OCI-LY1 (cell line): ENCODE measurements around the gene FIBP.

Experiments used
- H2AFZ ChIP-seq: fragments of 200-600 bp; sonication (generic), shearing (Covaris generic); 2 replicates; pipeline ENCODE4 v1.6.0; 2014; ENCODE audit warnings: antibody characterized with exemption, mild to moderate bottlenecking, low read length
- H3F3A ChIP-seq: fragments of 200-600 bp; sonication (generic), shearing (Covaris generic); 2 replicates; pipeline ENCODE4 v1.6.0; 2014; ENCODE audit warnings: mild to moderate bottlenecking, antibody characterized with exemption, low read length, moderate library complexity; ENCODE audit not compliant: insufficient read depth
- H3K27ac ChIP-seq: fragments of 200-600 bp; sonication (generic); 2 replicates; pipeline ENCODE4 v1.5.1; 2014; ENCODE audit warnings: low read length, mixed run types, mild to moderate bottlenecking, low read depth; ENCODE audit not compliant: poor library complexity, severe bottlenecking
- H3K27me3 ChIP-seq: fragments of 200-600 bp; sonication (generic); 2 replicates; pipeline ENCODE4 v1.6.0; 2014; ENCODE audit warnings: antibody characterized with exemption, mild to moderate bottlenecking, low read length, moderate library complexity; ENCODE audit not compliant: insufficient read depth
- H3K36me3 ChIP-seq: fragments of 200-600 bp; sonication (generic); 2 replicates; pipeline ENCODE4 v1.6.1; 2014; ENCODE audit warnings: mild to moderate bottlenecking, antibody characterized with exemption, low read length, moderate library complexity, mixed read lengths; ENCODE audit not compliant: insufficient read depth
- H3K4me1 ChIP-seq: fragments of 200-600 bp; sonication (generic); 2 replicates; pipeline ENCODE4 v1.5.1; 2014; ENCODE audit warnings: mild to moderate bottlenecking, low read length, moderate library complexity; ENCODE audit not compliant: insufficient read depth, severe bottlenecking
- H3K4me2 ChIP-seq: fragments of 200-600 bp; sonication (generic), shearing (Covaris generic); 2 replicates; pipeline ENCODE4 v1.6.1; 2014; ENCODE audit warnings: low read length
- H3K4me3 ChIP-seq: fragments of 200-600 bp; sonication (generic); 2 replicates; pipeline ENCODE4 v1.5.1; 2014; ENCODE audit warnings: low read length, low read depth, mild to moderate bottlenecking, mixed read lengths; ENCODE audit not compliant: poor library complexity, severe bottlenecking
- H3K79me2 ChIP-seq: fragments of 200-600 bp; shearing (Covaris generic); 2 replicates; pipeline ENCODE4 v1.6.1; 2016; ENCODE audit warnings: mixed run types, low read length, mixed read lengths; ENCODE audit not compliant: insufficient read depth
- H3K9ac ChIP-seq: fragments of 200-600 bp; sonication (generic), shearing (Covaris generic); 2 replicates; pipeline ENCODE4 v1.6.1; 2014; ENCODE audit warnings: mild to moderate bottlenecking, low read length, mixed read lengths
- H3K9me2 ChIP-seq: fragments of 200-600 bp; sonication (generic), shearing (Covaris generic); 2 replicates; pipeline ENCODE4 v1.6.1; 2014; ENCODE audit warnings: low read depth, mild to moderate bottlenecking, low read length, mixed read lengths
- H3K9me3 ChIP-seq: fragments of 200-600 bp; shearing (Covaris generic); 2 replicates; pipeline ENCODE4 v1.6.1; 2014; ENCODE audit warnings: low read length, mixed read lengths
- H4K20me1 ChIP-seq: fragments of 200-600 bp; sonication (generic), shearing (Covaris generic); 2 replicates; pipeline ENCODE4 v1.6.0; 2016; ENCODE audit warnings: mild to moderate bottlenecking, low read length; ENCODE audit not compliant: insufficient read depth
- CTCF ChIP-seq: fragments of 200-600 bp; sonication (generic), shearing (Covaris generic); IDR thresholded peaks from 2 replicates; pipeline ENCODE4 v1.5.1; 2017; ENCODE audit warnings: mild to moderate bottlenecking, antibody characterized with exemption, low read length, moderate library complexity, mixed read lengths
- EZH2 ChIP-seq: fragments of 200-600 bp; sonication (generic), shearing (Covaris generic); IDR thresholded peaks from 2 replicates; pipeline ENCODE4 v1.8.0; 2017; ENCODE audit warnings: borderline replicate concordance, mixed run types, mild to moderate bottlenecking, antibody characterized with exemption, low read length, moderate library complexity, mixed read lengths

Gene FIBP

GRCh38 chr11:65859812-65860277 lies 28.4 kb downstream of the FIBP start:
- Histone ChIP-seq H3K9me2 (no peaks in the 10 kb centered on the region), H3K79me2 (peaks cover 23% of the 10 kb centered on the region), H3K36me3 (peaks cover 64% of the 10 kb centered on the region), H3F3A (0 out of 2 replicates have a peak, but pooled peaks cover 5% of the 10 kb centered on the region), H2AFZ (no peak overlapping the region), H3K4me1 (peaks cover 32% of the 10 kb centered on the region), H4K20me1 (peaks cover 5% of the 10 kb centered on the region; the same call in 1 of the 2 replicates), H3K9me3 (no peaks in the 10 kb centered on the region), H3K4me3 (peak overlapping the region; percentile 99), H3K27me3 (no peaks in the 10 kb centered on the region), H3K4me2 (peak overlapping the region; percentile 82), H3K27ac (peak overlapping the region; percentile 94), H3K9ac (peak overlapping the region; percentile 87)
- TF ChIP-seq CTCF (no peak), EZH2 (no peak)

- H3K27ac ChIP-seq: peak overlapping the region; percentile 94
- H3K4me2 ChIP-seq: peak overlapping the region; percentile 88
- H3K4me1 ChIP-seq: peaks cover 32% of the 10 kb centered on the region
- H2AFZ ChIP-seq: no peak overlapping the region
- H3K9ac ChIP-seq: peak overlapping the region; percentile 87
- peaks cover 23% of the 10 kb centered on the region for H3K79me2 ChIP-seq
- H3K4me3 ChIP-seq: peak overlapping the region; percentile 99
- TF ChIP-seq EZH2 (no peak), CTCF (no peak)
- peaks cover 64% of the 10 kb centered on the region for H3K36me3 ChIP-seq
- H3F3A ChIP-seq: 0 out of 2 replicates have a peak, but pooled peaks cover 5% of the 10 kb centered on the region
- H3K9me3 ChIP-seq: no peaks in the 10 kb centered on the region
- peaks cover 5% of the 10 kb centered on the region; the same call in 1 of the 2 replicates for H4K20me1 ChIP-seq
- no peaks in the 10 kb centered on the region for H3K9me2 ChIP-seq
- no peaks in the 10 kb centered on the region for H3K27me3 ChIP-seq
Measured at GRCh38 chr11:65859095-65859811, 29.0 kb downstream of the FIBP start.

GRCh38 chr11:65858681-65859087 lies 29.6 kb downstream of the FIBP start:
- Histone ChIP-seq H3K36me3 (peaks cover 64% of the 10 kb centered on the region), H4K20me1 (peaks cover 5% of the 10 kb centered on the region; the same call in 1 of the 2 replicates), H3K4me2 (peak overlapping the region; percentile 88), H3K27me3 (no peaks in the 10 kb centered on the region), H3K4me3 (peak overlapping the region; percentile 99), H3K9ac (peak overlapping the region; percentile 86), H3F3A (0 out of 2 replicates have a peak, but pooled peaks cover 5% of the 10 kb centered on the region), H3K79me2 (peaks cover 23% of the 10 kb centered on the region), H3K27ac (peak overlapping the region; percentile 94), H3K9me2 (no peaks in the 10 kb centered on the region), H2AFZ (no peak overlapping the region), H3K9me3 (no peaks in the 10 kb centered on the region), H3K4me1 (peaks cover 32% of the 10 kb centered on the region)
- TF ChIP-seq CTCF: no peak
- no peak for TF ChIP-seq EZH2
